HG03469 (cell line): ENCODE measurements around the gene CARS2.
A peak's percentile ranks its signal among the peaks of the same experiment; 100 is the strongest.
"Not testable (repeated sequence)": the region's sequence is repeated elsewhere in the genome, so short reads cannot be mapped to it uniquely, and the experiment has no call there.

Experiments used
- ATAC-seq: cut with Tn5 transposase; IDR thresholded peaks from one replicate; pipeline ENCODE4 v1.9.1; 2021; ENCODE audit warnings: mild to moderate bottlenecking, moderate library complexity, moderate number of reproducible peaks; ENCODE audit not compliant: unreplicated experiment

Gene CARS2

DNA sequence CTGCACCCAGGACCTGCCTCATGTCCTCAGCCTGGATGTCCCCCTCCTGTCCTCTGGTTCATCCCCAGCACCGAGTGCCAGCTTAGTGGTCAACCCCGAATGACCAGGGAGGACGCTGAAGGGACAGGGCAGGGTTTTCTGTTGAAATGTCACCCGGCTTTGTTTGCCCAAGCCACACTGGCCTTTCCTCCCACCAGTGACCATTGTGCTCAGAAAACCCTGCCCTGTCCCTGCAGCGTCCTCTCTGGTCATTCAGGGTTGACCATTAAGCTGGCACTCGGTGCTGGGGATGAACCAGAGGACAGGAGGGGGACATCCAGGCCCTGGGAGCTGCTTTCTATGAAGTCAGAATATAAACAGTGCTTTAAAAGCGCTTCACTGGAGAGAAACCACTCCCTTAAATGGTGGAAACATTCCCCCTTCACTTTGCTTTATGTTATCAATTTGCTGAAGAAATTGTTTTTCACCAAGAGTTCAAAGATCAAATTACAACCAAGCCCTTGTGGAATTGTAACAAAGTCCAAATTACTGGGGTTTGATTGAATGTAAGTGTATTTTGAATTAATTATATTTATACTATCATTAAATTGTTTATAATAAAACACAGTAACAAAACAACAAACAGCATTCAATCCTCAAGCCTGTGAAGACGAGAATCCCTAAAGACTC lies 21.4 kb downstream of the CARS2 start:
- ATAC-seq, result no peak

- no peak for ATAC-seq
These were observed 22.0 kb downstream of the CARS2 start for GRCh38 chr13:110683921-110684320.

- no peak for ATAC-seq
These were observed 22.6 kb downstream of the CARS2 start for GRCh38 chr13:110683203-110683883.

DNA sequence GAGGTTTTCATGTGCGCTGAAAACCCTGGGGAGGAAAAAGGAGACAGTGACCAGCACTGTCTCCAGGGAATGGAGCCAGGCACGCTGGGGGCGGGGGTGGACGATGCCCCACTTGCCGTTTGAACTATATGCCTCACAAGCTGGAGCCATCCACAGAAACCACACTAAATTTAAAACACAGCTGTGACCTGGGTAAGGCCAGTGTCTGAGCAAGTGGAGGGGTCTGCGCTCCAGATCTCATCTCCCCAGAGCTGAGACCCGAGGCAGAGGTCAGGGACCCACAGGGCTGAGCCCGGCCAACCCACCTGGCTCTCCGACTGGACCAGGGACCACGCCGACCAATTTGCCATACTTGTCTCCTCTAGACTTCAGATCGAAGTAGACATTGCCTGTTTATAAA lies 23.2 kb downstream of the CARS2 start:
- ATAC-seq, result no peak

- ATAC-seq, result no peak
These were observed 23.9 kb downstream of the CARS2 start for GRCh38 chr13:110681868-110682550.

DNA sequence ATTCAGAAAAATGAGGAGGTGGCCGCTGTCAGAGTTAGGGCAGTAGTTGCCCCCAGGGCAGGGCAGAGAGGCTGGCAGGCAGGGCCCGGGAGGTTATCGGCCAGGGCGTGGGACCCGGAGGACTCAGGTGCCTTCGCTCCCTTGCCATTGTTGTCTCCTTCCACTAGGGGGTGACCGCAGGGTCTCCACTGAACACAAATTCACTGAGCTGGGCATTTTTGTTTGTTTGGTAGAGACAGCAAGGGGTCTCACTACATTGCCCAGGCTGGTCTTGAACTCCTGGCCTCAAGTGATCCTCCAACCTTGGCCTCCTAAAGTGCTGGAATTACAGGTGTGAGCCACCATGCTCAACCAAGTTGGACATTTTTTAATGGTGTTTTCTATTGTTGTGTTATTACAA lies 25.1 kb downstream of the CARS2 start:
- ATAC-seq, result no peak

DNA sequence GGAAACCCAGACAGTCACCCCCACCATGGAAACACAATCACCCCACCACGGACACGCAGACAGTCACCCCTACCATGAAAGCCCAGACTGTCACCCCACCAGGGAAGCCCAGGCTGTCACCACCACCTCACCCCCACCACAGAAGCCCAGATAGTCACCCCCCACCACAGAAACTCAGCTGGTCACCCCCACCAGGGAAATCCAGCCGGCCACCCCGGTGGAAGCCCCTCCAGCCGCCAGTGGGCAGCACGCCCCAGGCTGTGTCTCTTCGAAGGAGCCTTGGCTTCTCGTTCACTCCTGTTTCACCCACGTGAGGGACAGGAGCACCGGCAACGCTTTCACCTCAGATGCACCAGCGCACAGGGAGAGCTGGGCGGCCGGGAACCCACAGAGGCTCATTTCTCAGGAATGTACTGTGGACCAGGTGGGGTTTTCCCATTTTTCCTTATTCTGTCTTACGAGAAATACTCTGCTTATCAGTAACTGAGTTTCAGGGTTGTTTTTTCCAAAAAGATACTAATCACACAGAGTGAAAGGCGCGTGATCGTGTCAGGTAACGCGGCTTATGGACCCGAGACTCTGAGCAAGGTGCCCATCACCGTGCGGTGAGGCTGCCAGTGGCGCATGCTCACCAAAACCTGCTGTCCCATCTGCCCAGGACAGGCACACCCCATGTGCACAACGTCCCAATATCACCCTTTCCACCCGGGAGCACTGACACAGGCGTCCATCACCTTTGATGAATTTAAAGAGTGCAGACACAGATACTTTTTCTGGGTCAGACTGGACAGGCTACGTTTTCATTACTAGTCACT lies 28.0 kb downstream of the CARS2 start:
- ATAC-seq, result no peak

GRCh38 chr13:110676595-110677587 lies 29.0 kb downstream of the CARS2 start:
- peak; percentile 49 for ATAC-seq

DNA sequence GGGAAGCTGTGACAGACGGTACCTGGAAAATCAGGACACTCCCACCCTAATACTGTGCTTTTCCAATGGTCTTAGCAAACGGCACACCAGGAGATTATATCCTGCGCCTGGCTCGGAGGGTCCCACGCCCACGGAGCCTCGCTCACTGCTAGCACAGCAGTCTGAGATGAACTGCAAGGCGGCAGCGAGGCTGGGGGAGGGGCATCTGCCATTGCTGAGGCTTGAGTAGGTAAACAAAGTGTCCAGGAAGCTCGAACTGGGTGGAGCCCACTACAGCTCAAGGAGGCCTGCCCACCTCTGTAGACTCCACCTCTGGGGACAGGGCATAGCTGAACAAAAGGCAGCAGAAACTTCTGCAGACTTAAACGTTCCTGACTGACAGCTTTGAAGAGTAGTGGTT lies 36.1 kb downstream of the CARS2 start:
- ATAC-seq, result not testable (repeated sequence)

- ATAC-seq, result no peak
These were observed 36.9 kb downstream of the CARS2 start for GRCh38 chr13:110669036-110669435.

DNA sequence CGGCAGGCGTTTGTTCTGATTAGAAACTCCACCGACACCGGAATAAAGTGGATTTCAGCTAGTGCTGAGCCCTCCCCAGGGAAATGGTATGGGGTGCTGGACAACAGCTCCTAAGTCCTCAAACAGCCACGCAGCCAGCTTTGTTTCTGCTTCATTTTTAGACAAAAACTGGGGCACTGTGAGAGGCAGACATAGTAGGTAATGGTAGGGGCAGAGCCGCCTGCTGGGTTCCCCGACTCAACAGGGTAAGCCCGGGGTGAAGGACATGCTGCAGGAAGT lies 39.7 kb downstream of the CARS2 start:
- no peak for ATAC-seq

- no peak for ATAC-seq
These were observed 40.2 kb downstream of the CARS2 start for GRCh38 chr13:110665491-110666254.

GRCh38 chr13:110664673-110665072 lies 41.2 kb downstream of the CARS2 start:
- ATAC-seq, result no peak

- ATAC-seq, result no peak
These were observed 41.9 kb downstream of the CARS2 start for GRCh38 chr13:110664041-110664440.

DNA sequence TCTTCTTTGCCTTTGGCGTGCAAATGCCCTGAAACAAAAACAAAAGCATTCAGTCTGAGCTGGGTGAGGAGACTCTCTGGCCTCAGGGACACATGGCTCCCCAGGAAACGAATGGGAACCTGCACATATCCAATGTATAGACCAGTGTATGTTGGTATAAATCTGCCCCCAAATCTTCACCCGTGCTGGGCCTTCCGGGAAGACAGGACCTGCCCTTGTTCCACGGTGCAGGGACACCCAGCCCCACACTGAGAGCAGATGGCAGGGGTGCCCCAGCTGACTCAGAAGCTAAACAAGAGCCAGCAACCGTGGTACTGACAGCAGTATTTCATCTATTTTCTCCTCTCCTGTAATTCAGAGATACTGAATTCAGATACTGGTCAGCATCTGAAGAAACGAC lies 42.4 kb downstream of the CARS2 start:
- ATAC-seq, result no peak

DNA sequence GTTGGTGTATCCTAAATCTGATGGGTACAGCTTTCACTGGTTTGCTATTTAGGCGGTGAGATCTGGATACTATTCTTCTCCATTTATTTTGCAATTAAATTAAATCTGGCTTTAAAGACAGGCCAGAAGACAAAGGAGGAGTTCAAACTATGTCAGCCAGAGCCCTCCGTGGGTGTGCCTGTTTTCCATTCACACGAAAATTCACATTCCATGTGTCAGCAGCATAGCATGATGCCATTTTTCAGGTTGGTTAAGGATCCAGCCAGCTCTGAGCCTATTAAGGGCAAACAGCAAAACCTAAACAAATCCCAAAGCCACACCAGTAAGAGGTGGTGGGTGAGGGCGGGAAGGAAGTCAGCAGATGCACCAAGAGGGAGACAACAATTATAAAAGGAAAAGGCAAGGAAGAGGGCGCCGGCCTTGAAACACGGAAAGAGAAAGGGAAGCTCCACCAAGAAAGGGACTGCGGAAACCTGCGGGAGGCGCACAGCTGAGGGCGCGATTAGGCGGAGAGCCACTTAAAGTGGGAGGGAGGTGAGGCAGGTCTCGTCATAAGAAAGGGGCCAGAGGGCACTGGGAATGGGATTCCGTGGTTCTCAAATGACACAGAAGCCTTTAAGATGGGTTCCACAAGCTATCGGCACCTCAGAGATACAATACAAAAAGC lies 43.0 kb downstream of the CARS2 start:
- ATAC-seq, result no peak

DNA sequence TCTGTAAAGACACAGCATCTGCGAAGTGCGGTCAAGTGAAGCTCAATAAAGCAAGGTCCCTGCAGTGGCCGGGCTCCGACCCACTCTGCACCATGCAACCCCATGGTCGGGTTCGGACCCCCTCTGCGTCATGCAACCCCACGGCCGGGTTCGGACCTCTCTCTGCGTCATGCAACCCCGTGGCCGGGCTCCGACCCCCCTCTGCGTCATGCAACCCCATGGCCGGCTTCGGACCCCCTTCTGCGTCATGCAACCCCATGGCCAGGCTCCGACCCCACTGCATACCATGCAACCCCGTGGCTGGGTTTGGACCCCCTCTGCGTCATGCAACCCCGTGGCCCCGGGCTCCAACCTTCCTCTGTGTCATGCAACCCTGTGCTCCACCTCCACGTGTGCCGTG lies 43.8 kb downstream of the CARS2 start:
- ATAC-seq, result no peak

DNA sequence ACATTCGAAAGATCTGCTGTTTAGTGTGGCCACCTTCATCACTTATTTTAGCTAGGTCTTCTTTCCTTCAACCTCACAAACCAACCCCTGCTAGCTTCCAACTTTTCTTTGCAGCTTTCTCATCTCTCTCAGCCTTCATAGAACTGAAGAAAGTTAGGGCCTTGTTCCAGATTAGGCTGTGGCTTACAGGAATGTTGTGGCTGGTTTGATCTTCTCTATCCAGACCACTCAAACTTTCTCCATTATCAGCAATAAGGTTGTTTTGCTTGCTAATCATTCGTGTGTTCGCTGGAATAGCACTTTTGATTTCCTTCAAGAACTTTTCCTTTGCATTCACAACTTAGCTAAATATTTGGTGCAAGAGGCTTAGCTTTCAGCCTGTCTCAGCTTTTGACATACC lies 44.7 kb downstream of the CARS2 start:
- no peak for ATAC-seq
